SK-N-SH (cell line): ENCODE measurements around the gene DLX2. TPM values are rescaled to one million over a fixed set of nuclear protein-coding genes. Genes with fewer than 3 reads are reported as not detected.
A peak's percentile ranks its signal among the peaks of the same experiment; 100 is the strongest.

Experiments
- CTCF ChIA-PET: fragments of 300-600, 350-600 bp; formaldehyde crosslinking; extraction: SDS; loops from one replicate; lab custom pipeline; 2021; lab: Yijun Ruan, JAX
- POLR2A ChIA-PET: fragments of 350-600 bp; sonication (Branson Sonifier 250); formaldehyde crosslinking; extraction: SDS; loops from one replicate; lab custom pipeline; 2020; ENCODE audit warnings: antibody characterized with exemption, inconsistent platforms; lab: Yijun Ruan, JAX
- DNase-seq: peaks from one replicate; pipeline ENCODE4 v3.0.0; 2012
- H2AFZ ChIP-seq: fragments of 200-600 bp; sonication (generic); 2 replicates; pipeline ENCODE4 v1.8.1; 2016; ENCODE audit warnings: antibody characterized with exemption, mild to moderate bottlenecking, low read depth
- H3F3A ChIP-seq: fragments of 200-600 bp; sonication (generic); replicated peaks from 2 replicates; pipeline ENCODE3; 2016; ENCODE audit warnings: antibody characterized with exemption, mild to moderate bottlenecking; ENCODE audit not compliant: insufficient read depth
- H3K27ac ChIP-seq, 2 experiments: fragments of 200-500 bp in 1 of 2; fragments of 200-600 bp in 1 of 2; sonication (Bioruptor generic) in 1 of 2; sonication (generic), shearing (Covaris generic) in 1 of 2; 2 replicates each; pipeline versions ENCODE4 v1.5.1 to v1.6.1; 2014 to 2016; ENCODE audit warnings: low read depth in 2 of 2, inconsistent platforms in 1 of 2, low read length in 1 of 2, mild to moderate bottlenecking in 1 of 2, mixed read lengths in 1 of 2
- H3K27me3 ChIP-seq: fragments of 200-600 bp; sonication (generic), shearing (Covaris generic); 2 replicates; pipeline ENCODE4 v1.6.1; 2016; ENCODE audit warnings: mixed run types; ENCODE audit not compliant: insufficient read depth
- H3K36me3 ChIP-seq, 2 experiments: fragments of 200-500 bp in 1 of 2; fragments of 200-600 bp in 1 of 2; sonication (Bioruptor generic) in 1 of 2; sonication (generic) in 1 of 2; replicated peaks in 1 of 2; 2 replicates each; pipeline versions ENCODE3 to v1.5.1; 2014 to 2016; ENCODE audit warnings: low read length in 1 of 2, mild to moderate bottlenecking in 1 of 2; ENCODE audit not compliant: insufficient read depth in 2 of 2, control insufficient read depth in 1 of 2
- H3K4me1 ChIP-seq, 2 experiments: fragments of 200-500 bp in 1 of 2; fragments of 200-600 bp in 1 of 2; sonication (Bioruptor generic) in 1 of 2; sonication (generic), shearing (Covaris generic) in 1 of 2; 2 replicates each; pipeline versions ENCODE4 v1.5.1 to v1.6.1; 2014 to 2016; ENCODE audit warnings: low read depth in 1 of 2, low read length in 1 of 2, mixed run types in 1 of 2; ENCODE audit not compliant: insufficient read depth in 2 of 2, control insufficient read depth in 1 of 2
- H3K4me2 ChIP-seq: fragments of 200-600 bp; sonication (generic), shearing (Covaris generic); 2 replicates; pipeline ENCODE4 v1.6.1; 2017; ENCODE audit warnings: mixed run types
- H3K4me3 ChIP-seq, 2 experiments: fragments of 200-500 bp in 1 of 2; fragments of 200-600 bp in 1 of 2; sonication (Bioruptor generic) in 1 of 2; sonication (generic), shearing (Covaris generic) in 1 of 2; 2 replicates each; pipeline versions ENCODE4 v1.5.1 to v1.8.1; 2014 to 2016; ENCODE audit warnings: low read depth in 2 of 2, inconsistent platforms in 1 of 2, low read length in 1 of 2, mild to moderate bottlenecking in 1 of 2, mixed read lengths in 1 of 2, moderate library complexity in 1 of 2
- H3K79me2 ChIP-seq: fragments of 200-600 bp; sonication (generic); 2 replicates; pipeline ENCODE4 v1.8.1; 2017; ENCODE audit warnings: mild to moderate bottlenecking; ENCODE audit not compliant: insufficient read depth
- H3K9ac ChIP-seq: fragments of 200-600 bp; sonication (generic); 2 replicates; pipeline ENCODE4 v1.6.1; 2017; ENCODE audit warnings: mixed run types
- H3K9me2 ChIP-seq: fragments of 200-600 bp; sonication (generic); 2 replicates; pipeline ENCODE4 v1.6.1; 2017; ENCODE audit warnings: mixed run types
- H3K9me3 ChIP-seq: fragments of 200-600 bp; sonication (generic); 2 replicates; pipeline ENCODE4 v1.6.1; 2017; ENCODE audit warnings: mixed run types, mild to moderate bottlenecking, moderate library complexity
- H4K20me1 ChIP-seq: fragments of 200-600 bp; sonication (generic); 2 replicates; pipeline ENCODE4 v1.6.1; 2017; ENCODE audit warnings: mild to moderate bottlenecking, mixed run types; ENCODE audit not compliant: insufficient read depth
- CHD2 ChIP-seq: fragments of 150-350 bp; IDR thresholded peaks from 2 replicates; pipeline ENCODE4 v1.6.1; 2018; ENCODE audit warnings: low read length; ENCODE audit not compliant: partially characterized antibody
- ELF1 ChIP-seq: IDR thresholded peaks from 2 replicates; pipeline ENCODE4 v1.4.0; 2012
- EP300 ChIP-seq, 2 experiments: IDR thresholded peaks; 2 replicates each; pipeline versions ENCODE4 v1.4.0 to v1.6.1; 2012; ENCODE audit warnings: borderline replicate concordance in 1 of 2, low read depth in 1 of 2, low read length in 1 of 2
- FOSL2 ChIP-seq: IDR thresholded peaks from 2 replicates; pipeline ENCODE4 v1.4.0; 2012; ENCODE audit warnings: low read depth, mild to moderate bottlenecking, moderate library complexity, borderline replicate concordance
- FOXJ3 ChIP-seq: sonication (generic); formaldehyde crosslinking; IDR thresholded peaks from 2 replicates; pipeline ENCODE4 v1.5.1; 2020; ENCODE audit warnings: mild to moderate bottlenecking, missing genetic modification reagents
- GABPA ChIP-seq: IDR thresholded peaks from 2 replicates; pipeline ENCODE4 v1.4.0; 2012; ENCODE audit warnings: low read depth, mild to moderate bottlenecking
- GATA2 ChIP-seq: sonication (generic); formaldehyde crosslinking; IDR thresholded peaks from 2 replicates; pipeline ENCODE4 v1.5.0; 2020; ENCODE audit warnings: mild to moderate bottlenecking, missing genetic modification reagents
- JUND ChIP-seq: IDR thresholded peaks from 2 replicates; pipeline ENCODE4 v1.4.0; 2012
- MXI1 ChIP-seq: IDR thresholded peaks from 2 replicates; pipeline ENCODE4 v1.6.1; 2012; ENCODE audit warnings: mild to moderate bottlenecking, low read depth, low read length, improper control_type of control experiment
- PBX3 ChIP-seq: IDR thresholded peaks from 2 replicates; pipeline ENCODE4; 2012
- POLR2AphosphoS5 ChIP-seq: IDR thresholded peaks from 2 replicates; pipeline ENCODE4 v1.6.1; 2012; ENCODE audit warnings: low read depth, low read length
- RAD21 ChIP-seq: IDR thresholded peaks from 2 replicates; pipeline ENCODE4 v1.6.1; 2012; ENCODE audit warnings: mild to moderate bottlenecking, low read length
- SMC3 ChIP-seq: IDR thresholded peaks from 2 replicates; pipeline ENCODE4 v1.6.1; 2012; ENCODE audit warnings: low read depth, low read length, improper control_type of control experiment
- TAF1 ChIP-seq: IDR thresholded peaks from 2 replicates; pipeline ENCODE4 v1.6.1; 2012; ENCODE audit warnings: low read depth, mild to moderate bottlenecking, low read length, moderate library complexity, borderline replicate concordance
- TCF12 ChIP-seq: IDR thresholded peaks from 2 replicates; pipeline ENCODE4 v1.4.0; 2012
- TEAD4 ChIP-seq: IDR thresholded peaks from 2 replicates; pipeline ENCODE4 v1.4.0; 2012; ENCODE audit warnings: mild to moderate bottlenecking, borderline replicate concordance; ENCODE audit not compliant: insufficient read depth
- USF2 ChIP-seq: fragments of 150-350 bp; IDR thresholded peaks from 2 replicates; pipeline ENCODE4 v1.6.1; 2017; ENCODE audit warnings: antibody characterized with exemption, low read length, low read depth, borderline replicate concordance
- YY1 ChIP-seq: IDR thresholded peaks from 2 replicates; pipeline ENCODE4 v1.4.0; 2012; ENCODE audit warnings: low read depth, mild to moderate bottlenecking
- WGBS: methylation state at CpG from one replicate; pipeline ENCODE4 v1.1.6; 2017; ENCODE audit warnings: low lambda C conversion rate; 5-methylcytosine and 5-hydroxymethylcytosine counted together
- polyA plus RNA-seq, 3 experiments: library from polyadenylated mRNA; depleted of rRNA; stranded (reverse); fragments of >200 nt; gene quantifications; 2 replicates each; pipeline ENCODE4 v1.2.3, GENCODE V29; 2012

DLX2 gene
- polyA plus RNA-seq, 1 of the 3 experiments (the other 2 are of a cell fraction): 0.02 TPM

- Histone ChIP-seq H3K27ac (no peak overlapping the region), H3K9me2 (no peaks in the 10 kb centered on the region), H3F3A (no peaks in the 10 kb centered on the region), H3K9me3 (no peaks in the 10 kb centered on the region), H3K4me2 (no peak overlapping the region), H3K4me3 (no peak overlapping the region), H3K27me3 (peaks cover 49% of the 10 kb centered on the region), H3K36me3 (no peaks in the 10 kb centered on the region), H3K9ac (no peak overlapping the region), H2AFZ (no peak overlapping the region), H3K4me1 (peaks cover 0 to 18% of the 10 kb centered on the region in 2 experiments; a peak in 1 of 4 replicates), H3K79me2 (no peaks in the 10 kb centered on the region), H4K20me1 (no peaks in the 10 kb centered on the region)
- ChIA-PET POLR2A (no interaction called here), CTCF (interaction anchor here (0.6 to 2.3 kb wide), 7 partner anchors 9 to 509 kb away, joined by 3 to 9 read pairs (median 3); partner anchors contain the start of gene DLX2)
- DNase-seq: peak; percentile 36
- 72% methylated on average over 11 of the region's 14 CpGs for WGBS
- TF ChIP-seq TCF12 (no peak), TAF1 (no peak), TEAD4 (no peak), CHD2 (no peak), GATA2 (no peak), GABPA (no peak), FOSL2 (no peak), EP300 (IDR thresholded peaks at IDR 0.05; ENCODE audit: borderline replicate concordance in 1 of 2, low read depth in 1 of 2, low read length in 1 of 2) (no peak), FOXJ3 (CRISPR knock-in tag) (no peak), RAD21 (no peak), JUND (no peak), YY1 (no peak), SMC3 (no peak), ELF1 (no peak), POLR2AphosphoS5 (no peak), PBX3 (no peak), MXI1 (no peak), USF2 (no peak)
Observed at GRCh38 chr2:172082105-172082943, 20.4 kb downstream of the DLX2 start.
